ENCODE measurements around the gene RAPGEF1.
"Not testable (repeated sequence)": the region's sequence is repeated elsewhere in the genome, so short reads cannot be mapped to it uniquely, and the experiment has no call there.

RAPGEF1 gene

GRCh38 chr9:131703697-131704096 lies 36.2 kb downstream of the RAPGEF1 start:
- DNase-seq = no peak

DNA sequence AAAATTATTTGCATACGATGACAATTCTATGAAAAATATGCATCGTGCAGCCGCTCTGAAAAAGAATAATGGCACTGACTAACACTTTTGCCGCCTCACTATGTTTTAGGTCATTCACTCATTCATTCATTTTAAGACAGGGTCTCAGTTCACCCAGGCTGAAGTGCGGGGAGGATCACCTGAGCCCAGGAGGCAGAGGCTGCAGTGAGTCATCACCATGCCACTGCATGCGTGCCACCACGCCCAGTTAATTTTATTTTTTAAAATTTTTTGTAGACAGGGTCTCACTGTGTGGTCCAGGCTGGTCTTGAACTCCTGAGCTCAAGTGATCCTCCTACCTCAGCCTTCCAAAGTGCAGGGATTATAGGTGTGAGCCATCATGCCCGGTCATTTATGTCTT lies 37.0 kb downstream of the RAPGEF1 start:
- no peak for DNase-seq

DNA sequence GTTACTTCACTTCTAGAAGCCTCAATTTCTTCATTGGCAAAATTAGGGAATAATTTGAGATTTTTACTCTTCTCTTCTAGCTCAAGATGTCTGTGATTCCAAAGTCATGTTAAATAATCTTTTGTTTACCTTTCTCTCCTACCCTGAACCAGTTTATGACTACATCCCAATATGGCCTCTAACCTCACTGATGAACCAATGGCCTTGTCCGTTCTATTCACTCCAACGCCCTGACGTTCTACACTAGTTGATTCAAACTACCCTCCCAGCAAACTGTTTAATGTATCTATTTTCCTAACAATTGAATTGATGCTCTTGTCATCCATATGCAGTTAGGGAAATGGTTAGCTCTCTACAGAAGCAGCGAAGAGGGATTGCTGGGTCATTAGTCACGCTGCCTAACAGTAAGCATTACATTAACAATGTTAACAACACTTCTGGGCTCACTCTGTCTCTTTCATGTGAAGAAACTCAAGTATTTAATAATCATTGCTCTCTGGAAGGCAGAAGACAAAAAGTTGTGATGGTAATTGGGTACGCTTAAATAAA lies 38.0 kb downstream of the RAPGEF1 start:
- DNase-seq = peak; percentile 72

DNA sequence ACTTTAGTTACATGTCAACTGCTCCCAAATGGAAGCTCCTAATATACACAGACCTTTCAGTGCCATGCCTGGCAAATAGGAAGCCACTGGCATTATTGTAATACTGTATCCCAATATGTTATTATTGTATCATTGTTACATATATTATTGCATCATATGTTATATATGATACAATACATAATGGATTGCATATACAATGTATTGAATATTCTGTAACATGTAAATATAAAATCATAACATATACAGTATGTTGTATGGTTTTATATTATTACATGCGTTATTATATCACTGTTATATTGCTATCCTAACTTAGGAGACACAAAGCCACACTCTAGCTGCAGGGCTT lies 38.5 kb downstream of the RAPGEF1 start:
- no peak for DNase-seq

GRCh38 chr9:131700765-131701435 lies 39.0 kb downstream of the RAPGEF1 start:
- no peak for DNase-seq

GRCh38 chr9:131700076-131700475 lies 39.8 kb downstream of the RAPGEF1 start:
- DNase-seq = no peak

DNA sequence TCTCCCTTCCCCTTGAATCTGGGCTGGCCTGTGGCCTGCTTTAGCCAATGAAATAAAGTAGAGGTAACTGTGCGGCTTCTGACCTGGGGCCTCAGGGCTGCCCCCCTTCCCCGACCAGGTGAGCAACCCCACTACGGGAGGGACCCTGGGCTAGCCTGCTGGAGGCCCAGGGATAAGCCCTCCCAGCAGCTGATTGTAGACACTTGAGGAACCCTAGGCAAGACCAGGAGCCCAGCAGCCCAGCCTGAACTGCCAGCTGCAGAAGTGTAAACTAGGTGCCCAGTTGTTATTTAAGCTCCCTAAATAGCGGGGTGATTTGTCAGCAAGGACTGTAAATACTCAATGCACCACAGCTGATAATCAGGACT lies 41.3 kb downstream of the RAPGEF1 start:
- no peak for DNase-seq

DNA sequence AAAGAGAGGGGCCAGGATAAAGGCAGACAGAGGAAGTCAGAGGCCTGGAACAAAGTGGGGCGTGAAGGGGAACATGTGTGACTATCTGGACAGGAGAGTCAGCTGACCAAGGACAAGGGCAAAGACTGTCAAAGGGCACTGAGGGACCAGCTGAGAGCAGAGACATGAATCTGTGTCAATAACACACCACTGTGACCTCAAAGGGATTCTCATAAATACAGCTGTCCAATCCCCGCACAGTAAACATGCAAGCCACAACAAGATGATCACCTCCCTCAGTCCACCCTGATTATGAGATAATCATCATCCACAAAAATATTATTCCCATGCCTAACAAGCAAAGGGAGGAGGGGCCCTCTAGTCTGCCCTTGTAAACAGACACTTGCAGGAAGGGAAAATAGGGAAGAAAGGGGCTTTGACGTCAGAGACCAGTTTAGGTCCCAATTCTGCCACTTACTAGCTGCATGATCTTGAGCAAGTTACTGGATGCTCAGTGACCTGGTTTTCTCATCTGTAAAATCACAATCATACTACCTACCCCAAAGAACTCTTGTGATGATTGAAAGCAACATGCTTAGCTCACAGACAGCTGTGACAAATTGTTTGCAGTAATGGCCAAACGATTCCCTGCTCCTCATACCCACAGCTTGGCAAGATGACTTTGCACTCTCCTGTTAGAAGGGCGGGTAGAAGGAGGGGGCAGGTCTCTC lies 41.8 kb downstream of the RAPGEF1 start:
- DNase-seq = no peak

DNA sequence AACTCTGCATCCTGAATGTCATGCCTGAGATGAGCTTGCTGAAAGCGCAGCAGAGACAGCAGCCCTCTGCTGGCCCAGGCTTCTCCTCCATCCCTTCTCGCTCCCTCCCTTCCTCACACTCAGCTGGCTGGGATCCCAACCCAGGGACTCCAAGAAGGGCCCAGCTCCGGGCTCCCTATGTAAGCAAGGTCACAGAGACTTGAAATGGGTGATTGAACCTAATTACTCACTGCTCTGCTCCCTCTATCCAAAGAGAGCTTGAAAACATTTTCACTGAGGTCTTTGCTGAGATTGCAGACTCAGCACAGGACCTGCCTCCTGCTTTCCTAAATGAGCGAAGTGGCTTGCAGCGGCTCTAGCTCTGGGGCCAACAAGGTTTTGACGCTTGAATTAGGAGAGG lies 42.8 kb downstream of the RAPGEF1 start:
- DNase-seq = peak; percentile 22

GRCh38 chr9:131695836-131696460 lies 43.9 kb downstream of the RAPGEF1 start:
- DNase-seq = no peak

DNA sequence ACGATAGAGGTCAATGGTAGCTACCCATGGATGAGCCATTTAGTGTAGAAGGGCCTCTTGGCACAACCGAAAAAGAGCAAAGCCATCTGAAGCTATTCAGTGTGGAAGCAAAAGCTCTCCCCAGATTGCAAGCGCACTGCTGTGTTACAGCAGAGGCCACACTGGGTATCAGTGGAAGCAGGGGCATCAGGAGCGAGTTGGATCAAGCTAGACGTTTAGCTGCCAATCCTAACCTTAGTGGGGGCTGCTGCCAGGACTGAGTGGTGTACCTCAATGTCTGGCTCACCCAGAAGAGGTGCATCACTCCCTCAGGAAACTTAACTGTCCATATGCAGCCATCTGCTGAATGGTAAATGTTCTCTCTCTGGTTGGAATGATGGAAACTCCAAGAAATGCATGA lies 44.5 kb downstream of the RAPGEF1 start:
- DNase-seq = no peak

DNA sequence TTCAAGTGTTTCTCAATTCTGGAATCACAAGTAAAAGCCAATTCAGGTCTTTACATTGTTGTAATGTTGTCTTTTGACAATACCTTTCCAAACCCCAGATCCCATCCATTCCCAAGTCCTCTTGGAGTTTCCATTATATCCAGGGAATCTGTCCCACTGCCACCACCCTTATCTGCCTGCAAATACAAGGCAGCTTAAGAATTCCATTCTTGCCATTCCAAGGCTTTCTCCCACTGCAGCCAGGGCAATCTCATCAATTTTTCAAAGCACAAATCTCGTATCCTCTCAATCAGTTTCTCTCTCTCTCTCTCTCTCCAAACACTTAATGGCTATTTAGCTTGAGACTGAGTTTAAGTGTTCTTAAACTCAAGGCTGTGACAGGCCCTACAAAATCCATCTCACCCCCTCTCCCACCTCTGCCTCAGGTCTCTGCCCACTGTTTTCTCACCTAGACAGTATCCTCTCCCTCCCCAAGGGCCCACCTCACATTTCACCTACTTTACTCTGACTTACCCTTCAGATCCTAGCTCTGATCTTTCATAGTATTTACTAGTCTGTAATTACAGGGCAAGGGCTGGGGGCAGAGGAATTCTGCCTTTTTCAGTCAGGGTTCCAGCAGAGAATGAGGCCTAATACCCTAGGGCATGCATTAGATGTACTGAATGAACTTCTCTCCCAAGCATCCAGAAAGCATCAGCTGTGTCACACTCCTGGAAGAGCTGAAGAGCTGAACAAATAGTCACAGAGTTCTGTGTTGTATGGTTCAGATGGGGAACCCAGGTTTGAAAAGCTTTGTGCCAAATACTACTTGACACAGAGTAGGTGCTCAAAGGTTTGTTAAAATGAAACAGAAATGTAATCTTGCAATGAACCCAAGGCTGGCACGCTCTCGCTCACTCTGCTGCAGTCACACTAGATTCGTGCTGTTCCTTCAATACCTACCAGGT lies 46.0 kb downstream of the RAPGEF1 start:
- no peak for DNase-seq

GRCh38 chr9:131692612-131693562 lies 47.0 kb downstream of the RAPGEF1 start:
- DNase-seq = no peak

DNA sequence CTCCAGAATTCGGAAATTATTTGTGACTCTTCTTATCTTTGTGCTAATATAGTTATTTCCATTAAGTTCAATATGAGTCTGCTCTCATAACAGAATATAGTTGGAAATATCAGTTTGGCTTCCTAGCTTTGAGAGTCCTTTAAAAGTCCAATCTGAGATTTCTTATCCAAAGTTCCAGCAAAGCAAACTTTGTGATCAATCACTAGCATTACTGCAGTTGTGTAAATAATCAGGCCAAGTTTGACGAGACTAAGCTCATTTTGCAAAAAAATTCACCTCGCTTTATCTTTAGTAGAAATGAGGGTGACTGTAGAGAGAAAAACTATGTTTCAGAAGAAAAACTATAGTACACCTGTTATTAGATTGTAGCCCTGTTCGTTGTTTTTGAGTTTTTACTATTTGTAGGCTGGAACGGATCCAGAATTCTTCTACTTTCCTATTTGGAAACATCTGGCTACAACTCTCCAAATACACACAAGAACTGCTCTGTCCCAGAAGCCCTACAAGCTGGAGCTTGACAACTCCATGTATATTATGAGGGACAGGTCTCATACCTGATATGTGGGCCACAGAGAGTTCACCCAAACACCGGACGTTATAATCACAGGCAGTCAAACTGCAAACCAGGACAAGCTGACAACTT lies 47.8 kb downstream of the RAPGEF1 start:
- DNase-seq = no peak

GRCh38 chr9:131690941-131691573 lies 48.8 kb downstream of the RAPGEF1 start:
- DNase-seq = no peak

DNA sequence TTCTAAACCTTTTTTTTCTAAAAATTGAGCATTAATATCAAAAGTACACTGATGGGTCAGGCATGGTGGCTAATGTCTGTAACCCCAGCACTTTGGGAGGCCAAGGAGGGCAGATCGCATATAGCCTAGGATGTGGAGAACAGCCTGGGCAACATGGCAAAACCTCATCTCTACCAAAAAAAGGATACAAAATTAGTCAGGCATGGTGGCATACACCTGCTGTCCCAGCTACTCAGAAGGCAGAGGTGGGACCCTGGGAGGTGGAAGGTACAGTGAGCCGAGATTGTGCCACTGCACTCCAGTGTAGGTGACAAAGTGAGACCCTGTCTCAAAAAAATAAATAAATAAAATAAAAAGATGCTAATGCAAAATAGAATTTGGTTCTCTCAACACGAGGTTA lies 49.4 kb downstream of the RAPGEF1 start:
- no peak for DNase-seq

- DNase-seq = no peak
Measured at GRCh38 chr9:131688377-131688776, 51.5 kb downstream of the RAPGEF1 start.

DNA sequence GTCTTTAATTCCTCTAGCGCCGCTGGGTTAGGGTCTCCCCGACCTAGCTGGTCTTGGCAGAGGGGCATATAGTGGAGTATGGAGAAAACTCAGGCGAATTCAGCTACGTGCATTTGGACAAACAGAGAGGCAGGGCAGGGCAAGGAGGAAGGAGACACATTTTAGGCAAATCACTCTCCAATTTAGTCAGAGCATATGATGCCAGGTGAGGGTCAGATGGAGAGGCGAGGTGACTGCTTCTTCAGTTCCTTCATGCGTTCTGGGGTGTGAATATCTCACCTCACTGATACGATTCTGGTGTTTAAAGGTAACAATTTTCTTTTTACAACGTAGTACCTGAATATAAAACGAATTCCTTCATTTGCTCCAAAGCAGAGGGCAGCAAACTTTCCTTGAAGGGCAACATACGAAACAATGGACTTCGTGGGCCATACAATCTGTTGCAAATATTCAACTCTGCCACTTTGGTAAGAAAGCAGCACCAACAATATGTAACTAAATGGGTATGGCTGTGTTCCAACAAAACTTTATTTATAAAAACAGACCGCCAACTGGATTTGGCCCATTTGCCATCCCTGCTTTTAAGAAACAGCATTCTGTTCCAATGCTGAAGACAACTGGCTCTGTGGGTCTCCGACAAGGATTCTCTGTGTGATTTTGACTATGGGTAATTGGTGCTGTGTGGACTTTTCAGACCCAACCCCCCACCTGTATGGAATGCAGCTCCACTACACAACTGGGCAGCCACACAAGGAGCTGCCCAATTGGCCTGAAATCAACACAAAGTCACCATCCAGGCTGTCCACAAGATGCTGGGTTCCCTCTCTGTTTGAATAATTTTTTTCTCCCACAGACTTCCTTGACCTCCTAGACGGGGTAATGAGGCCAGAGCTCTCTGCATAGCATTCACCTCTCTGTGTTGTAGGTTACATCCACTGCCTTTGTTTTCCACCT lies 53.8 kb downstream of the RAPGEF1 start:
- DNase-seq = no peak

GRCh38 chr9:131683094-131683493 lies 56.8 kb downstream of the RAPGEF1 start:
- not testable (repeated sequence) for DNase-seq

DNA sequence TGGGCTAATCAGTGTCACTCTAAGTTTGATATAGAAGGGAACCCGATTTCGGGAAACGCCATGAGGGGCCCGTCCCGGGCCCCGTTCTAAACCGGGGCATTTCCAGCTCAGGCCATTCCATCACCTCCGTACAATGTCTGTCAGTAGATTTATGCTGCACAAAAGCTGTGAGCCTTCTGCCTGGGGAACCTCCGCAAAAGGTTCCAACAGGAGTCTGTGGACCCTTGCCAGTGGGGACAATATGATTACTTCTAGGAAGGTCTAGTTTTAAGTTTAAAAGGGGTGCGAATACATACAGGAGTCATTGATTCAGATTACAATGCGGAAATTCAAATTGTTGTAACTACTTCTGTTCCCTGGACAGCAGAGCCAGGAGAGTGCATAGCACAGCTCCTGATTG lies 57.6 kb downstream of the RAPGEF1 start:
- no peak for DNase-seq
